WTC11 (cell line): ENCODE results near the gene EML2. TPM values are rescaled to one million over a fixed set of nuclear protein-coding genes. Genes with fewer than 3 reads are reported as not detected.

Experiments
- ATAC-seq: fragments of 200-7000 bp; cut with Tn5 transposase; 2 replicates; pipeline ENCODE4 v1.10.0; 2021; ENCODE audit warnings: mild to moderate bottlenecking, moderate library complexity
- CTCF ChIA-PET: fragments of 300-600 bp; sonication (Branson Sonifier 250); formaldehyde crosslinking; loops from one replicate; lab custom pipeline; 2021; ENCODE audit warnings: antibody characterized with exemption; lab: Charles Lee
- POLR2A ChIA-PET: fragments of 350-600 bp; sonication (Branson Sonifier 250); formaldehyde crosslinking; loops from one replicate; lab custom pipeline; 2021; ENCODE audit warnings: antibody characterized with exemption; lab: Charles Lee
- DNase-seq: peaks from one replicate; pipeline ENCODE4 v3.0.0; 2021; ENCODE audit warnings: low spot score
- H3K27ac Mint-ChIP-seq: 2 replicates; pipeline ENCODE4 v1.8.0; 2021; ENCODE audit warnings: mixed read lengths
- H3K27me3 Mint-ChIP-seq: 2 replicates; pipeline ENCODE4 v1.8.0; 2021; ENCODE audit warnings: low read depth, mild to moderate bottlenecking, moderate library complexity, mixed read lengths
- H3K36me3 Mint-ChIP-seq: 2 replicates; pipeline ENCODE4 v1.8.0; 2021; ENCODE audit warnings: mixed read lengths
- H3K4me1 Mint-ChIP-seq: 2 replicates; pipeline ENCODE4 v1.8.0; 2022; ENCODE audit warnings: mixed read lengths
- H3K4me3 Mint-ChIP-seq: 2 replicates; pipeline ENCODE4 v1.8.0; 2021; ENCODE audit warnings: mild to moderate bottlenecking, moderate library complexity, mixed read lengths
- H3K9me3 Mint-ChIP-seq: 2 replicates; pipeline ENCODE4 v1.8.0; 2021; ENCODE audit warnings: mixed read lengths
- AR ChIP-seq: fragments of 250-450 bp; sonication (Bioruptor Pico); IDR thresholded peaks from 2 replicates; pipeline ENCODE4 v1.9.0; 2021; ENCODE audit warnings: mild to moderate bottlenecking
- CBFB ChIP-seq: sonication (generic); formaldehyde crosslinking; IDR thresholded peaks from 2 replicates; pipeline ENCODE4 v1.8.1; 2022; ENCODE audit warnings: mild to moderate bottlenecking, low read depth, missing genetic modification reagents
- ELF4 ChIP-seq: sonication (generic); formaldehyde crosslinking; IDR thresholded peaks from 2 replicates; pipeline ENCODE4 v1.8.1; 2022; ENCODE audit warnings: low read depth, mild to moderate bottlenecking, moderate library complexity, missing genetic modification reagents
- EMX1 ChIP-seq: fragments of 250-450 bp; sonication (Bioruptor Pico); IDR thresholded peaks from 2 replicates; pipeline ENCODE4 v1.8.0; 2021; ENCODE audit warnings: mild to moderate bottlenecking
- FOXJ3 ChIP-seq: sonication (generic); formaldehyde crosslinking; IDR thresholded peaks from 2 replicates; pipeline ENCODE4 v1.9.0; 2021; ENCODE audit warnings: missing genetic modification reagents, mild to moderate bottlenecking, borderline replicate concordance
- FOXP4 ChIP-seq: sonication (generic); formaldehyde crosslinking; IDR thresholded peaks from 2 replicates; pipeline ENCODE4 v1.8.0; 2022; ENCODE audit warnings: mild to moderate bottlenecking, missing genetic modification reagents
- HMGA2 ChIP-seq: fragments of 250-450 bp; sonication (Bioruptor Pico); IDR thresholded peaks from 2 replicates; pipeline ENCODE4 v1.4.0; 2021; ENCODE audit warnings: mild to moderate bottlenecking, moderate library complexity
- HMGXB4 ChIP-seq: sonication (generic); formaldehyde crosslinking; IDR thresholded peaks from 2 replicates; pipeline ENCODE4 v1.8.1; 2023; ENCODE audit warnings: mild to moderate bottlenecking, moderate library complexity, missing genetic modification reagents
- IRF1 ChIP-seq: sonication (generic); formaldehyde crosslinking; IDR thresholded peaks from 2 replicates; pipeline ENCODE4 v1.8.0; 2023; ENCODE audit warnings: missing genetic modification reagents
- MXD4 ChIP-seq: fragments of 250-450 bp; sonication (Bioruptor Pico); IDR thresholded peaks from 2 replicates; pipeline ENCODE4 v1.8.0; 2021; ENCODE audit warnings: mild to moderate bottlenecking, moderate library complexity, borderline replicate concordance
- NFE2L1 ChIP-seq: sonication (generic); formaldehyde crosslinking; IDR thresholded peaks from 2 replicates; pipeline ENCODE4 v1.8.1; 2023; ENCODE audit warnings: missing genetic modification reagents
- ZNF281 ChIP-seq: sonication (generic); formaldehyde crosslinking; IDR thresholded peaks from 2 replicates; pipeline ENCODE4 v1.8.0; 2023; ENCODE audit warnings: mild to moderate bottlenecking, missing genetic modification reagents
- ZNF512 ChIP-seq: sonication (generic); formaldehyde crosslinking; IDR thresholded peaks from 2 replicates; pipeline ENCODE4 v1.8.1; 2022; ENCODE audit warnings: missing genetic modification reagents, borderline replicate concordance
- ZNF532 ChIP-seq: fragments of 250-450 bp; sonication (Bioruptor Pico); IDR thresholded peaks from 2 replicates; pipeline ENCODE4 v1.9.0; 2021; ENCODE audit warnings: mild to moderate bottlenecking, borderline replicate concordance
- total RNA-seq: library from RNA; stranded (reverse); gene quantifications from 3 replicates; pipeline ENCODE4 v1.2.3, GENCODE V29; 2021

EML2 gene
- total RNA-seq, 1 experiment from 2014 or later = 63.3 TPM

GRCh38 chr19:45564131-45564780 lies 74.9 kb downstream of the EML2 start (continued):
- TF ChIP-seq AR (CRISPR knock-in tag) (no peak), ZNF281 (CRISPR knock-in tag) (0 out of 2 replicates have a peak, but pooled peaks have one; percentile 18)

- ChIA-PET POLR2A (no interaction called here), CTCF (interaction anchor here (1.1 to 2.2 kb wide), 4 partner anchors 10 to 121 kb away, joined by 3 to 10 read pairs (median 3); no protein-coding TSS in a partner anchor)
- ATAC-seq = no peak
- Mint-ChIP-seq H3K27ac (peak overlapping the region; percentile 79), H3K9me3 (no peaks in the 10 kb centered on the region), H3K4me3 (no peak overlapping the region), H3K36me3 (no peaks in the 10 kb centered on the region), H3K4me1 (peaks cover 23% of the 10 kb centered on the region), H3K27me3 (no peaks in the 10 kb centered on the region)
- DNase-seq = no peak
- TF ChIP-seq ZNF512 (CRISPR knock-in tag) (no peak), CBFB (no peak), MXD4 (CRISPR knock-in tag) (no peak), FOXJ3 (CRISPR knock-in tag) (no peak), ZNF532 (CRISPR knock-in tag) (no peak), NFE2L1 (CRISPR knock-in tag) (no peak), ELF4 (no peak), FOXP4 (CRISPR knock-in tag) (no peak), EMX1 (CRISPR knock-in tag) (no peak), IRF1 (CRISPR knock-in tag) (no peak), HMGXB4 (CRISPR knock-in tag) (no peak), HMGA2 (CRISPR knock-in tag) (no peak)
Measured at GRCh38 chr19:45560686-45561085, 78.5 kb downstream of the EML2 start.
